RWPE2 (cell line): Measurements from ENCODE around the gene MEPCE.
"Not testable (repeated sequence)": the region's sequence is repeated elsewhere in the genome, so short reads cannot be mapped to it uniquely, and the experiment has no call there.

ENCODE experiments used
- ATAC-seq: fragments of 200-7000 bp; cut with Tn5 transposase; 3 replicates; pipeline ENCODE4 v1.9.1; 2021; ENCODE audit warnings: low read depth
- DNase-seq: peaks from one replicate; pipeline ENCODE4 v3.0.0-alpha.2; 2020; ENCODE audit warnings: low spot score
- H3K27ac ChIP-seq: fragments of 450-650 bp; 2 replicates; pipeline ENCODE4 v1.5.1; 2017; ENCODE audit warnings: mild to moderate bottlenecking; ENCODE audit not compliant: poor library complexity, severe bottlenecking
- H3K27me3 ChIP-seq: fragments of 250-450 bp; sonication (Bioruptor Pico); 2 replicates; pipeline ENCODE4 v1.5.1; 2021; ENCODE audit warnings: mild to moderate bottlenecking, moderate library complexity; ENCODE audit not compliant: insufficient read depth, poor library complexity, severe bottlenecking
- H3K36me3 ChIP-seq: fragments of 250-450 bp; sonication (Bioruptor Pico); 2 replicates; pipeline ENCODE4 v1.5.1; 2020; ENCODE audit warnings: low read depth, mild to moderate bottlenecking, moderate library complexity
- H3K4me1 ChIP-seq: fragments of 250-450 bp; sonication (Bioruptor Pico); 2 replicates; pipeline ENCODE4 v1.5.1; 2021; ENCODE audit warnings: mild to moderate bottlenecking, moderate library complexity; ENCODE audit not compliant: insufficient read depth, poor library complexity, severe bottlenecking
- H3K4me3 ChIP-seq: fragments of 250-450 bp; sonication (Bioruptor Pico); 2 replicates; pipeline ENCODE4 v1.5.1; 2021; ENCODE audit warnings: mild to moderate bottlenecking, moderate library complexity; ENCODE audit not compliant: severe bottlenecking
- H3K9me3 ChIP-seq: fragments of 250-450 bp; sonication (Bioruptor Pico); 2 replicates; pipeline ENCODE4 v1.5.1; 2021; ENCODE audit warnings: mild to moderate bottlenecking, moderate library complexity; ENCODE audit not compliant: severe bottlenecking
- TF ChIP-seq, protein P1 (sequence below): fragments of 450-650 bp; IDR thresholded peaks from one replicate; pipeline ENCODE4 v1.5.1; 2017; ENCODE audit warnings: mild to moderate bottlenecking, moderate library complexity; ENCODE audit not compliant: poor library complexity, severe bottlenecking

Gene MEPCE, protein sequence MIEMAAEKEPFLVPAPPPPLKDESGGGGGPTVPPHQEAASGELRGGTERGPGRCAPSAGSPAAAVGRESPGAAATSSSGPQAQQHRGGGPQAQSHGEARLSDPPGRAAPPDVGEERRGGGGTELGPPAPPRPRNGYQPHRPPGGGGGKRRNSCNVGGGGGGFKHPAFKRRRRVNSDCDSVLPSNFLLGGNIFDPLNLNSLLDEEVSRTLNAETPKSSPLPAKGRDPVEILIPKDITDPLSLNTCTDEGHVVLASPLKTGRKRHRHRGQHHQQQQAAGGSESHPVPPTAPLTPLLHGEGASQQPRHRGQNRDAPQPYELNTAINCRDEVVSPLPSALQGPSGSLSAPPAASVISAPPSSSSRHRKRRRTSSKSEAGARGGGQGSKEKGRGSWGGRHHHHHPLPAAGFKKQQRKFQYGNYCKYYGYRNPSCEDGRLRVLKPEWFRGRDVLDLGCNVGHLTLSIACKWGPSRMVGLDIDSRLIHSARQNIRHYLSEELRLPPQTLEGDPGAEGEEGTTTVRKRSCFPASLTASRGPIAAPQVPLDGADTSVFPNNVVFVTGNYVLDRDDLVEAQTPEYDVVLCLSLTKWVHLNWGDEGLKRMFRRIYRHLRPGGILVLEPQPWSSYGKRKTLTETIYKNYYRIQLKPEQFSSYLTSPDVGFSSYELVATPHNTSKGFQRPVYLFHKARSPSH

DNA sequence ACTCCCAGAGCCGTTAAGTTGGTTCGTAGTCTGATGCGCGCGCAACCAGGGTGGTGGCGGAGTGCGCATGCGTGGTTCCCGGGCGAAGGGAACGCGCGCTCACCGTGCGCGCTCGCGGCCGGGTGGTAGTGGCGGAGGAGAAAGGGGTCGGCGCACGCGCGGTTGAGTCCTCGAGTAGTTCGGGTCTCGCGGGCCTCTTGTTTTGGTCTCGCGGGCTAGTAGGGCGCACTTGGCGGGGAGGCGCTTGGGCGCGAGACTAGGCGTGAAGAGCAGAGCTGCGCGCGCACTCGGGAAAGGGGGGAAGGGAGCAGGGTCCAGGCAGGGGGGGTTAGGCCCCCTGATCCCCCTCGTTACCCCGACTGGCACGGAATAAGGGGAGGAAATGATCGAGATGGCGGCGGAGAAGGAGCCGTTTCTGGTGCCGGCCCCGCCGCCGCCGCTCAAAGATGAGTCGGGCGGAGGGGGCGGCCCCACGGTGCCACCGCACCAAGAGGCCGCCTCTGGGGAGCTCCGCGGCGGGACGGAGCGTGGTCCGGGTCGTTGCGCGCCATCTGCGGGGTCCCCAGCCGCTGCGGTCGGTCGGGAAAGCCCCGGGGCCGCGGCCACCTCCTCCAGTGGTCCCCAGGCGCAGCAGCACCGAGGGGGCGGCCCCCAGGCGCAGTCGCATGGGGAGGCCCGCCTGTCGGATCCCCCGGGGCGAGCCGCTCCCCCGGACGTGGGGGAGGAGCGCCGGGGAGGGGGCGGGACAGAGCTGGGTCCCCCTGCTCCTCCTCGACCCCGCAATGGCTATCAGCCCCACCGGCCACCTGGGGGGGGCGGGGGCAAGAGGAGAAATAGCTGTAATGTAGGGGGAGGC lies at the start of gene MEPCE:
MEPCE (plus strand) TSS at position 195 of the 856 bp plus-strand sequence; CDS start at position 383, 188 bp downstream.
- H3K36me3 ChIP-seq, result peaks cover 29% of the 10 kb centered on the region
- ATAC-seq (peak; percentile 46), DNase-seq (peak; percentile 97)
- H3K9me3 ChIP-seq, result no peaks in the 10 kb centered on the region
- H3K4me3 ChIP-seq, result peak within 1 kb of the TSS; percentile 67
- peaks cover 3% of the 10 kb centered on the region for H3K4me1 ChIP-seq
- H3K27me3 ChIP-seq, result no peaks in the 10 kb centered on the region
- H3K27ac ChIP-seq, result peak within 1 kb of the TSS; percentile 79
- TF ChIP-seq, protein P1, sequence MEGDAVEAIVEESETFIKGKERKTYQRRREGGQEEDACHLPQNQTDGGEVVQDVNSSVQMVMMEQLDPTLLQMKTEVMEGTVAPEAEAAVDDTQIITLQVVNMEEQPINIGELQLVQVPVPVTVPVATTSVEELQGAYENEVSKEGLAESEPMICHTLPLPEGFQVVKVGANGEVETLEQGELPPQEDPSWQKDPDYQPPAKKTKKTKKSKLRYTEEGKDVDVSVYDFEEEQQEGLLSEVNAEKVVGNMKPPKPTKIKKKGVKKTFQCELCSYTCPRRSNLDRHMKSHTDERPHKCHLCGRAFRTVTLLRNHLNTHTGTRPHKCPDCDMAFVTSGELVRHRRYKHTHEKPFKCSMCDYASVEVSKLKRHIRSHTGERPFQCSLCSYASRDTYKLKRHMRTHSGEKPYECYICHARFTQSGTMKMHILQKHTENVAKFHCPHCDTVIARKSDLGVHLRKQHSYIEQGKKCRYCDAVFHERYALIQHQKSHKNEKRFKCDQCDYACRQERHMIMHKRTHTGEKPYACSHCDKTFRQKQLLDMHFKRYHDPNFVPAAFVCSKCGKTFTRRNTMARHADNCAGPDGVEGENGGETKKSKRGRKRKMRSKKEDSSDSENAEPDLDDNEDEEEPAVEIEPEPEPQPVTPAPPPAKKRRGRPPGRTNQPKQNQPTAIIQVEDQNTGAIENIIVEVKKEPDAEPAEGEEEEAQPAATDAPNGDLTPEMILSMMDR, result no peak

DNA sequence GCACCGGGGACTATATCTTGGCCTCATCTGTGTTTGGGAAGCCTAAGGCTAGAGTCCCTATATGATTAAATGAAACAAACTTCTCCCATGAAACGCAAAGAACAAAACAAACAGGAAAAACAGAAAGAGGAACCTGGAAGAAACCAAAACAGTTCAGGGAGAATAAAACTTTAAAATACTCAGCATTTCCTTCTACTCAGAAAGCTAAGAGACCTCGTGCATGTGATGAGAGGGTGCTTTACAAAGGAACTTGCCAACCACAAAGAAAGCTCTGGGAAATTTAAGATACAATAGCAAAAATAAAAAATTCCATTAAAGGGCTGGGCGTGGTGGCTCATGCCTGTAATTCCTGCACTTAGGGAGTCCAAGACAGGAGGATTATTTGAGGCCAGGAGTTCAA lies 49.4 kb upstream of the MEPCE start:
- no peak overlapping the region for H3K4me3 ChIP-seq
- H3K4me1 ChIP-seq, result no peaks in the 10 kb centered on the region
- H3K9me3 ChIP-seq, result no peaks in the 10 kb centered on the region
- no peak overlapping the region for H3K27ac ChIP-seq
- no peaks in the 10 kb centered on the region for H3K27me3 ChIP-seq
- no peaks in the 10 kb centered on the region for H3K36me3 ChIP-seq
- ATAC-seq, result no peak
- DNase-seq, result no peak
- TF ChIP-seq, protein P1, result no peak

DNA sequence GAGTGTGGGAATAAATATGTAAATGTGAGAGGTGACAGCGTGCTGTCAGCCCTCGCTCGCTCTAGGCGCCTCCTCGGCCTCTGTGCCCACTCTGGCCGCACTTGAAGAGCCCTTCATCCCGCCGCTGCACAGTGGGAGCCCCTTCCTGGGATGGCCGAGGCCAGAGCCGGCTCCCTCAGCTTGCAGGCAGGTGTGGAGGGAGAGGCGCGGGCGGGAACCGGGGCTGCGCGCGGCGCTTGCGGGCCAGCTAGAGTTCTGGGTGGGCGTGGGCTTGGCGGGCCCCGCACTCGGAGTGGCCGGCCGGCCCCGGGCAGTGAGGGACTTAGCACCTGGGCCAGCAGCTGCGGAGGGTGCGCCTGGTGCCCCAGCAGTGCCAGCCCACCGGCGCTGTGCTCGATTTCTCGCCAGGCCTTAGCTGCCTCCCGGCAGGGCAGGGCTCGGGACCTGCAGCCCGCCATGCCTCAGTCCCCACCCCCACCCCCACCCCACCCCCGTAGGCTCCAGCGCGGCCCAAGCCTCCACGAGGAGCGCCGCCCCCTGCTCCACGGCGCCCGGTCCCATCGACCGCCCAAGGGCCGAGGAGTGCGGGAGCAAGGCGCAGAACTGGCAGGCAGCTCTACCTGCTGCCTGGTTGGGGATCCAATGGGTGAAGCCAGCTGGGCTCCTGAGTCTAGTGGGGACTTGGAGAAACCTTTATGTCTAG lies 47.9 kb upstream of the MEPCE start:
- not testable (repeated sequence) for H3K27ac ChIP-seq, H3K4me3 ChIP-seq, H3K27me3 ChIP-seq, ATAC-seq, H3K4me1 ChIP-seq, H3K36me3 ChIP-seq, H3K9me3 ChIP-seq, DNase-seq

DNA sequence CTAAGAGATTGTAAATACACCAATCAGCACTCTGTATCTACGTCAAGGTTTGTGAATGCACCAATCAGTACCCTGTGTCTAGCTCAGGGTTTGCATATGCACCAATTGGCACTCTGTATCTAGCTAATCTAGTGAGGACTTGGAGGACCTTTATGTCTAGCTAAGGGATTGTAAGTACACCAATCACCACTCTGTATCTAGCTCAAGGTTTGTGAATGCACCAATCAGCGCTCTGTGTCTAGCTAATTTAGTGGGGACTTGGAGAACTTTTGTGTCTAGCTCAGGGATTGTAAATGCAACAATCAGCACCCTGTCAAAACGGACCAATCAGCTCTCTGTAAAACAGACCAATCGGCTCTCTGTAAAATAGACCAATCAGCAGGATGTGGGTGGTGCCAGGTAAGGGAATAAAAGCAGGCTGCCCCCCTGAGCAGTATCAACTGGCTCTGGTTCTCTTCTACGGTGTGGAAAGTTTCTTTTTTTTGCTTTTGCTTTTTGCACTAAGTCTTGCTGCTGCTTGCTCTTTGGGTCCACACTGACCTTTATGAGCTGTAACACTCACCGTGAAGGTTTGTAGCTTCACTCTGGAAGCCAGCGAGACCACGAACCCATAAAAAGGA lies 47.3 kb upstream of the MEPCE start:
- not testable (repeated sequence) for H3K27me3 ChIP-seq, H3K4me3 ChIP-seq, H3K27ac ChIP-seq, ATAC-seq, H3K4me1 ChIP-seq, H3K9me3 ChIP-seq, DNase-seq, H3K36me3 ChIP-seq

DNA sequence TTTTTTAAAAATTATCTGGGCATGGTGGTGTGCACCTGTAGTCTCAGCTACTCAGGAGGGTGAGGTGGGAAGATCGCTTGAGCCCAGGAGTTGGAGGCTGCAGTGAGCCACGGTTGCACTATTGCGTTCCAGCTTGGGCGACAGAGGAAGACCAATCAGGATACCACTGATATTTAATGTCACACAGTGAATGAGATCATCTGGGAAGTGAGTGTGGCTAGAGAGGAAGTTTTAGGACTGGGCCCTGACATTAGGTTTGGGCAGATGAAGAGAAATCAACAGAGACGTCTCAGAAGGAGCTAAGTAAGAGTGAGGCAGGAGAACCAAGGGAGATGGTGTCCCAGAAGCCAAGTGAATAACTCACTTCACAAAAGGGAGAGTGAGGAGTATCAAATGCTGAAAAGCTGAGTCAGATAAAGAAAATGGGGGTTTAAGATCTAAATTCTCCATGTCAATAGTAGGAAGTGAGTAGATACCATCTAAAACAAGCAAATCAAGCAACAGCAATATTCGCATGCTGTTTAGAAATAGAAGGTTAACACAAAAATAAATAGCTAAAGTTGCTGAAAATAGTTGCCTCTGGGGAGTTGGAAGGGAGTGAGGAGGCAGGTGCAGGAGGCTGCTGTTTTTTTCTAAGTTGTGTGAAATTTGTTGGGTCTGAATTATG lies 44.9 kb upstream of the MEPCE start:
- H3K27me3 ChIP-seq, result no peaks in the 10 kb centered on the region
- no peak overlapping the region for H3K4me3 ChIP-seq
- H3K27ac ChIP-seq, result no peak overlapping the region
- no peak for ATAC-seq
- DNase-seq, result no peak
- no peaks in the 10 kb centered on the region for H3K36me3 ChIP-seq
- no peaks in the 10 kb centered on the region for H3K4me1 ChIP-seq
- no peaks in the 10 kb centered on the region for H3K9me3 ChIP-seq
- TF ChIP-seq, protein P1, result no peak
